Ovary (tissue), 3 donors: Measurements from ENCODE around the gene SVEP1.

Experiments
- POLR2A ChIP-seq: fragments of 450-650 bp; IDR thresholded peaks from one replicate; pipeline ENCODE4 v1.6.1; 2017; ENCODE audit warnings: antibody characterized with exemption, mild to moderate bottlenecking, moderate library complexity
- TF ChIP-seq, protein P1 (sequence below), 3 donors: fragments of 450-650 bp in 2 of 3; fragments of 200-600 bp in 1 of 3; IDR thresholded peaks; one replicate each; pipeline versions ENCODE4 v1.5.1 to v1.8.0; 2016 to 2022; ENCODE audit warnings: antibody characterized with exemption in 3 of 3, mild to moderate bottlenecking in 1 of 3
- donor health status: DM: no; HTN: no; CAD: no.

DNA sequence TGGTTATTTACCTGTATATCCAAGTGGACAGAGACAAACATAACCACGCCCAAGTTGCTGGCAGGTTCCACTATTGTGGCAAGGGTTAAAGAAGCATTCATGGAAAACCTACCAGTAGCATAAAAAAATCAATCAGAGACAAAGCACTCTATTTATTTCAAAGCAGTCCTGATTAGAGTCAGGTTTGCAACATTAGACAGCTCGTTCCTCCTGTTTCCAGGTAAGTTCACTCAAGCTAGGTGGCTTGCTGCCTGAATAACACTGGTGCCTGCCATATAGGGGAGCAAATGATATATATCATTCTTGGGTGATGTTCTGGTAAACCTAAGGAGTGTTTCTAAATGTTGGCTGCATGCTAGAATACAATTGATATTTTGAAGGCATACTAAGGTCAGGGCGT lies 122.3 kb downstream of the SVEP1 start:
- TF ChIP-seq, protein P1, sequence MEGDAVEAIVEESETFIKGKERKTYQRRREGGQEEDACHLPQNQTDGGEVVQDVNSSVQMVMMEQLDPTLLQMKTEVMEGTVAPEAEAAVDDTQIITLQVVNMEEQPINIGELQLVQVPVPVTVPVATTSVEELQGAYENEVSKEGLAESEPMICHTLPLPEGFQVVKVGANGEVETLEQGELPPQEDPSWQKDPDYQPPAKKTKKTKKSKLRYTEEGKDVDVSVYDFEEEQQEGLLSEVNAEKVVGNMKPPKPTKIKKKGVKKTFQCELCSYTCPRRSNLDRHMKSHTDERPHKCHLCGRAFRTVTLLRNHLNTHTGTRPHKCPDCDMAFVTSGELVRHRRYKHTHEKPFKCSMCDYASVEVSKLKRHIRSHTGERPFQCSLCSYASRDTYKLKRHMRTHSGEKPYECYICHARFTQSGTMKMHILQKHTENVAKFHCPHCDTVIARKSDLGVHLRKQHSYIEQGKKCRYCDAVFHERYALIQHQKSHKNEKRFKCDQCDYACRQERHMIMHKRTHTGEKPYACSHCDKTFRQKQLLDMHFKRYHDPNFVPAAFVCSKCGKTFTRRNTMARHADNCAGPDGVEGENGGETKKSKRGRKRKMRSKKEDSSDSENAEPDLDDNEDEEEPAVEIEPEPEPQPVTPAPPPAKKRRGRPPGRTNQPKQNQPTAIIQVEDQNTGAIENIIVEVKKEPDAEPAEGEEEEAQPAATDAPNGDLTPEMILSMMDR (IDR thresholded peaks at IDR 0.05): no peak
- no peak for TF ChIP-seq POLR2A
